ENCODE data around the gene DNM3. TPM values are rescaled to one million over a fixed set of nuclear protein-coding genes. Genes with fewer than 3 reads are reported as not detected.

DNM3 gene
- total RNA-seq, 2 experiments from 2014 or later = 1.6 to 1.8 TPM

DNA sequence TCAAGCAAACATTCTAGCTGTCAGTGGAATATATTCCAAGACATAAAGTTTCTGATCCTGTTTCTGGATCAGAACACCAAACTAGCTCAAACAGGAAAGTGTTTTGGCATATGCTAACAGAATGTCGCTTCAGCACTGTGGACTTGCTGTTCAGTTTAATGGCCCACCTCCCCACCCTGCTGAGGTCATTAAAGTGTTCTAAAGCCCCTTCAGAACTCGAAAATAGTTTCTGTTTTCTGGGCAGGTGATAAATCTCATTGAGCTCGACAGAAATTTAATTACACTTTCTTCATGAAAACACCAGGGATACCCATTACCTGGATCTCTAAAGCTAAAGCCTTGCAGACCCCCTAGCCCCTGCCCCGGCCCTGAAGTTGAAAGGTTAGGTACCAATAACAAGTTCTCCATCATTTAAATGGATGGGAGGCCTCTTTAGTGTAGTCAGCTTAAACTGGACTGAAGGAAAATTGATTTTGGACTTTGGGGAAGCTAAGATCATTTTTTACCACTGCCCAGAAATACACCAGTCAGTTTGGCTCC lies 575.3 kb downstream of the DNM3 start:
- Mint-ChIP-seq H3K36me3 (ENCODE audit: low read depth) (no peaks in the 10 kb centered on the region), H3K27ac (no peak overlapping the region), H3K4me1 (ENCODE audit: low read depth) (peaks cover 19% of the 10 kb centered on the region), H3K27me3 (no peaks in the 10 kb centered on the region), H3K4me3 (no peak overlapping the region), H3K9me3 (no peaks in the 10 kb centered on the region)
- intact Hi-C loops (cut with DNase I, micrococcal nuclease) = no loop called here
- H3K36me3 ChIP-seq (ENCODE audit: insufficient read depth, low read length) = no peaks in the 10 kb centered on the region
- no peak overlapping the region for H3K27ac ChIP-seq (ENCODE audit: low read depth in 1 of 2, low read length in 2 of 2)
- H3K9me3 ChIP-seq (ENCODE audit: control insufficient read depth in 1 of 2, insufficient read depth in 1 of 2, low read length in 2 of 2) = no peaks in the 10 kb centered on the region
- DNase-seq (no peak), ATAC-seq (ENCODE audit: poor library complexity) (no peak)
- no peaks in the 10 kb centered on the region for H3K4me1 ChIP-seq (ENCODE audit: insufficient read depth, low read length)
- no peak overlapping the region for H3K4me3 ChIP-seq (ENCODE audit: low read length)
- ChIA-PET POLR2A (interaction anchor here (1.0 to 2.5 kb wide), 3 partner anchors 9 to 116 kb away, joined by 3 to 9 read pairs (median 3); no protein-coding TSS in a partner anchor), CTCF (interaction anchor here (1.0 to 1.2 kb wide), 2 partner anchors 12 to 58 kb away, joined by 3 read pairs; no protein-coding TSS in a partner anchor)
- TF ChIP-seq, protein P1, sequence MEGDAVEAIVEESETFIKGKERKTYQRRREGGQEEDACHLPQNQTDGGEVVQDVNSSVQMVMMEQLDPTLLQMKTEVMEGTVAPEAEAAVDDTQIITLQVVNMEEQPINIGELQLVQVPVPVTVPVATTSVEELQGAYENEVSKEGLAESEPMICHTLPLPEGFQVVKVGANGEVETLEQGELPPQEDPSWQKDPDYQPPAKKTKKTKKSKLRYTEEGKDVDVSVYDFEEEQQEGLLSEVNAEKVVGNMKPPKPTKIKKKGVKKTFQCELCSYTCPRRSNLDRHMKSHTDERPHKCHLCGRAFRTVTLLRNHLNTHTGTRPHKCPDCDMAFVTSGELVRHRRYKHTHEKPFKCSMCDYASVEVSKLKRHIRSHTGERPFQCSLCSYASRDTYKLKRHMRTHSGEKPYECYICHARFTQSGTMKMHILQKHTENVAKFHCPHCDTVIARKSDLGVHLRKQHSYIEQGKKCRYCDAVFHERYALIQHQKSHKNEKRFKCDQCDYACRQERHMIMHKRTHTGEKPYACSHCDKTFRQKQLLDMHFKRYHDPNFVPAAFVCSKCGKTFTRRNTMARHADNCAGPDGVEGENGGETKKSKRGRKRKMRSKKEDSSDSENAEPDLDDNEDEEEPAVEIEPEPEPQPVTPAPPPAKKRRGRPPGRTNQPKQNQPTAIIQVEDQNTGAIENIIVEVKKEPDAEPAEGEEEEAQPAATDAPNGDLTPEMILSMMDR (IDR thresholded peaks at IDR 0.05) = no peak
- H3K27me3 ChIP-seq (ENCODE audit: control insufficient read depth in 1 of 2, insufficient read depth in 2 of 2, low read length in 2 of 2) = no peaks in the 10 kb centered on the region

DNA sequence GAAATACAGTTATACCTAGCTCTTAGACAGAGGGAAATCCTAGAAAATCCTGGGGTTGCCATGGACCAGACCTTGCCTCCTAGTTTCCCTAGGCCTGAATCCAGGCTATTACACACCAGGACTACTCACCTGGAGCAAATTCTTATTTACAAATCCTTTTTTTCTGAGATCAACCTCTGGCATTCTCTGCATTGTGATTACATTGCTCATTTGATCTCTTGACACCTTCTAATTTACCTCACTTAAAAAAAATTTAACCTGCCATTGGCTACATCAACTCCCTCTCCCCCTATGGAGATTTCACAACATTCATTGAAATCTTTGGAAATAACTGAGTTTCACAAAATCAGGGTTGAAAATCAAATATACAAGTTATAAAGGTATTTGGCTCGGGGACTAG lies 576.3 kb downstream of the DNM3 start:
- no peak overlapping the region for H3K4me3 ChIP-seq (ENCODE audit: low read length)
- Mint-ChIP-seq H3K9me3 (no peaks in the 10 kb centered on the region), H3K36me3 (ENCODE audit: low read depth) (no peaks in the 10 kb centered on the region), H3K27me3 (no peaks in the 10 kb centered on the region), H3K27ac (no peak overlapping the region), H3K4me3 (no peak overlapping the region), H3K4me1 (ENCODE audit: low read depth) (peaks cover 23% of the 10 kb centered on the region)
- POLR2A ChIA-PET = interaction anchor here (0.6 to 2.5 kb wide), 3 partner anchors 18 to 83 kb away, joined by 3 to 9 read pairs (median 4); no protein-coding TSS in a partner anchor
- no peaks in the 10 kb centered on the region for H3K36me3 ChIP-seq (ENCODE audit: insufficient read depth, low read length)
- H3K27me3 ChIP-seq (ENCODE audit: control insufficient read depth in 1 of 2, insufficient read depth in 2 of 2, low read length in 2 of 2) = no peaks in the 10 kb centered on the region
- no peak for ATAC-seq (ENCODE audit: poor library complexity)
- CTCF ChIA-PET = interaction anchor here (1.2 kb wide), 1 partner anchor 26 kb away, joined by 3 read pairs; the partner anchor contains the start of gene PIGC
- TF ChIP-seq, protein P1 (IDR thresholded peaks at IDR 0.05) = no peak
- intact Hi-C loops (cut with DNase I, micrococcal nuclease) = no loop called here
- no peaks in the 10 kb centered on the region for H3K9me3 ChIP-seq (ENCODE audit: control insufficient read depth in 1 of 2, insufficient read depth in 1 of 2, low read length in 2 of 2)
- no peaks in the 10 kb centered on the region for H3K4me1 ChIP-seq (ENCODE audit: insufficient read depth, low read length)
- no peak overlapping the region for H3K27ac ChIP-seq (ENCODE audit: low read depth in 1 of 2, low read length in 2 of 2)
- DNase-seq = no peak

DNA sequence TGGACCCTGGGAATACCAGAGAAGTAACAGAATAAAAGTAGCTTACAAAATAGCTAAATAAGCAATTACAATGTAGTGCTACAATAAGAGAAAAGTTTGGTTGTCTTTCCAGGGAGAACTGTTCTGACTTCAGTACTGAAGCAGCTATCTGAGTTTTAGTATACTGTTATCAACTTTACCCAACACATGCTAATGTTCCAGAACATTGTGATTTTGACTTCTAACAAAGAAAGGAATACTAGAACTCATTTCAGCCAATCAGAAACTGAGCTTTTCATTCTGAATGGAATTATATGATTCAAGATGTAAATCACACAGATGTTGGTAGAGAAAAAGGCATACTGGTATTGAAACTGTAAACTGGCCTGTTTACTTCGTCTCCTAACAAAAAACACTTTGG lies 579.1 kb downstream of the DNM3 start, which contains the start of gene C1orf105:
Gene C1orf105 (plus strand): TSS at position 301 of the 400 bp plus-strand sequence. CDS start 201 bp downstream, outside the sequence.
- no peak within 1 kb of the TSS for H3K27ac ChIP-seq (ENCODE audit: low read depth in 1 of 2, low read length in 2 of 2)
- Mint-ChIP-seq H3K9me3 (no peaks in the 10 kb centered on the region), H3K36me3 (ENCODE audit: low read depth) (no peaks in the 10 kb centered on the region), H3K27me3 (no peaks in the 10 kb centered on the region), H3K4me3 (no peak within 1 kb of the TSS), H3K4me1 (ENCODE audit: low read depth) (peaks cover 23% of the 10 kb centered on the region), H3K27ac (no peak within 1 kb of the TSS)
- H3K4me3 ChIP-seq (ENCODE audit: low read length) = no peak within 1 kb of the TSS
- no peaks in the 10 kb centered on the region for H3K9me3 ChIP-seq (ENCODE audit: control insufficient read depth in 1 of 2, insufficient read depth in 1 of 2, low read length in 2 of 2)
- ATAC-seq (ENCODE audit: poor library complexity) = no peak
- ChIA-PET POLR2A (interaction anchor here (1.1 kb wide), 1 partner anchor 12 kb away, joined by 6 read pairs; no protein-coding TSS in a partner anchor), CTCF (interaction anchor here (1.9 kb wide), 1 partner anchor 23 kb away, joined by 4 read pairs; the partner anchor contains the start of gene PIGC)
- DNase-seq = no peak
- no peaks in the 10 kb centered on the region for H3K36me3 ChIP-seq (ENCODE audit: insufficient read depth, low read length)
- intact Hi-C loops (cut with DNase I, micrococcal nuclease) = no loop called here
- TF ChIP-seq, protein P1 (IDR thresholded peaks at IDR 0.05) = no peak
- no peaks in the 10 kb centered on the region for H3K4me1 ChIP-seq (ENCODE audit: insufficient read depth, low read length)
- H3K27me3 ChIP-seq (ENCODE audit: control insufficient read depth in 1 of 2, insufficient read depth in 2 of 2, low read length in 2 of 2) = no peaks in the 10 kb centered on the region

All from CD4-positive, alpha-beta T cell (primary cell).